ENCODE data around the gene SPA17.

Gene SPA17

DNA sequence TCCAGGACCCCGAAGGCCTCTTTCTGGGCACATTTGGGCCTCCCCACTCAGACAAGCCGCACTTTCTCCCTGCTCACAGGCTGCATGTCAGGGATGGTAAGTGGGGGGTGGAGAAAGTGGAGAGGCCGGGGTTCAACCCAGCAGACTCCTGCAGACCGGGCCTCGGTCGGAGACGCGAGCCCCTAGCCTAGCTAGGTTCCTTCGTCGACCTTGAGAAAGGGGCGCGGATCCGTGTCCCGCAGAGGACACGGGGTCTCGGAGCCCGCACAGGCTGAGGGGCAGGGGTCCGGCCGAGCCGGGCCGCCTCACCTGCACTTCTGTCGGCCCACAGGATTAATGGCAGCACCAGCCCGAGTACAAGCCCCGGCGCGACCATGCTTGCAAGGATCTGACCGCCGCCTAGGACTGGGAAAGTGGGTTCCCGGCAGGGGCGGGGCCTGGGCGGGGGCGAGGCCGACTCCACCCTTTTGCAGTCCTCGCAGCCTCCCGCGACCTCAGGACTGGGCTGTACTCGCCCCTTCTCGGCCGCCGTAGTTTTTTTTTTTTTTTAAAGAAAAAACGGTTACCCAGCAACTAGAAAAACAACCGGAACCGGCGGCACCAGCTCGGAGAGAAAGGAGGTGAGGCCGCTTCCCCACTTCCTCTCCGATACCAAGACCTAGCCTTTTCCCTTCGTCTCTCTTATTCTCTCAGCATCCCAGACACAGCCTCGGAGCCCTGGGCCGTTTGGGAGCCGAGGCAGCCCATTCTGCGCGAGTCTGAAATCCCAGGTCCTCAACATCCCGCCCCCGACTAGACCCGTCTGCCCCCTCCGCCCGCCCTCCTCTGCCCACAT is at the start of gene SPA17, which contains the start of gene SIAE:
Gene SPA17 (plus strand): TSS at position 572 of the 835 bp plus-strand sequence. CDS start 1,361 bp downstream, outside the sequence.
Gene SIAE (minus strand): TSS at position 407 of the 835 bp plus-strand sequence. CDS start 31 bp downstream, at position 376.
- DNase-seq (ENCODE audit: low spot score) = peak; percentile 90

DNA sequence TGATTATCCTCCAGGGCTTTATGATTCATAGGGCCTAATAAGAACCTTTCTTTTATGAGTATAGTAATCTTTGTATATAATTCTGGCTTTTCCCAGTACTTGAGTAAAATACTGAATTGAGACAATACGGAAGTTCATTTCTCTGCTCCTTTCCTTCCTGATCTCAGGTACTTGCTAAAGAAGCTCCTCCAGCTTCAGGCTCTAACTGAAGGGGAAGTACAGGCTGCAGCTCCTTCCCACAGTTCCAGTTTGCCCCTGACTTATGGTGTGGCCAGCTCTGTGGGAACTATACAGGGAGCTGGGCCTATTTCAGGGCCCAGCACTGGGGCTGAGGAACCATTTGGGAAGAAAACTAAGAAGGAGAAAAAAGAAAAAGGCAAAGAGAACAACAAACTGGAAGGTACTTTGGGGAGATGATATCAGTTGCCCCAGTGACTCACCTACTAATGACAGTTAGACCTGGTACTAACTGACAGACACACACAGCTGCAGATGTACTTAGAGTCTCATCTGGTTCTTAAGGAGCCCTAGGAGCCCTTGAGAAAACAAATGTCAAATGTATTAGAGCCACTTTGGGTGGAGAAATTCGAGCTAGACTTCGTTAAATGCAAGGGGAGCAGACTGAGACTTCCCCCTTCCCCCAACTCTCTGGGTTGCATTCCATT is 48.1 kb upstream of the SPA17 start:
- no peak for DNase-seq (ENCODE audit: low spot score)

DNA sequence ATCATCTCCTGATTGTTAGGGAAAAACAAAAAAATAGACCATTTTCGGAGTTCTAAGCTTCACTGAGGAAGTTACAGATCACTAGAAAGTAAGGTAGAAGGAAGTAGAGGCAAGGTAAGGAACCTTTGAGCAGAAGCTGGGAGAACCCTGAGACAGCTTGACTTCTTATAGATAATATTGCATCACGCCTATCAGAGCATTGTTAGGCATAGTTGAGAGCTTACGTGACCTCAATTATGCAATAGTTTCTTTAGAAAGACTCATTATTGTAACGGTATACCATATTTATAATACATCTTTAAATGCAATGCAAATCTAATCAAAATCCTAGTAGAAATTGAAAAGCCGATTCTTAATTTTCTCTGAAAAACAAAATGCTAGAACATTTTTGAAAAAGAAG is 46.2 kb upstream of the SPA17 start:
- DNase-seq (ENCODE audit: low spot score) = no peak

DNA sequence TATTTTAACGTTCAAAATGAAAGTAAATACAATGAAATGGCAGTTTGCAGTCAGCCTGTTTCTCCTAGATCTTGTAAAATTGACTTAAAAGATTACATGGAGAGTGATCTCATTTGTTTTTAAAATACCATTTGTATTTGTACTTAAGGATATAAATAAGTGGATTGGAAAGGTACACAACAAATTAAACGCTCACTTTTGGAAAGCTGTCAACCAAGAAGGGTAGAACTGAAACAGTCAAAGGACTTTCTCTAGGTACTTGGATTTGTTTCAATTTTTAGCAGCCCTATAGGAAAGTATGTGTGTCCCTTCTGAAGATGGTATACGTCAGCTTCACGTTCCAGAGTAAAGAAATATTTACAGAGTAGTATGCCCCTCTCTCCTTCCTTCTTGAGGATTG is 43.7 kb upstream of the SPA17 start:
- DNase-seq (ENCODE audit: low spot score) = no peak

DNA sequence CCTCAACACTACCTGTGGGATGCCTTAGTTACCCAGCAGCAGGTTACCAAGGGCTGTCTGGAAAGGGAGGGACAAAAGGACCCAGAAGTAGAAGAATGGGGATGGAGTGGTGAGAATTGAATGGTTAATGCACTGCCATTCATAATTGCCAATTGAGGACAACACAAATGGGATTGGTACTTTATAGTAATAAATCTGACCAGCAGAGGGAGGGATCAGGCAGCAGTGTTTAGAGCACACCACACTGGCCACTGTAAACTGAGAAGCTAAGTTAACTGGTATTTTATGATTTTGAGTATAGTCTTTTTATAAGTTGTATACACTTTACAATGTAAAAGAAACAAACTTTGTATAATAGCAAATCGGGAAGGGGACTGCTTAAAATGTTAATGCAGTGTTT is 40.3 kb upstream of the SPA17 start:
- DNase-seq (ENCODE audit: low spot score) = no peak

DNA sequence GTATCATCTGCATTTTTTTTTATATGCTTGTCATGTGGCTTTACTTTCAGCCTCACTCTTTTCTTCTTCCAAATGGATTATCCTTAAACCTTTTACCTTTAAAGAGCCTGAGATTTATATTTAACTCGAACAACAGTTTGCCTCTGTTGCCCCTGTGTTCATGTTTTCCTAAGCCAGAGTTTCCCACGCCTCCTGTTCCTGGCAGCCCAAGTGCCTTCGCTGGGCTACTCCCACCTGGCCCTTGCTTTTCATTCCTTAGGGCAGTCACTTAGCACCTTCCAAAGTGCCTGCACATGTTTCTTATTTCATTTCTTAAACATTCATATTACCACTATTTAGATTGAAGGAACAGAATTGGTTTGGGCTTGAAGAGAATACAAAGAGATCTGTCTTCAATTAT is 37.8 kb upstream of the SPA17 start:
- no peak for DNase-seq (ENCODE audit: low spot score)

DNA sequence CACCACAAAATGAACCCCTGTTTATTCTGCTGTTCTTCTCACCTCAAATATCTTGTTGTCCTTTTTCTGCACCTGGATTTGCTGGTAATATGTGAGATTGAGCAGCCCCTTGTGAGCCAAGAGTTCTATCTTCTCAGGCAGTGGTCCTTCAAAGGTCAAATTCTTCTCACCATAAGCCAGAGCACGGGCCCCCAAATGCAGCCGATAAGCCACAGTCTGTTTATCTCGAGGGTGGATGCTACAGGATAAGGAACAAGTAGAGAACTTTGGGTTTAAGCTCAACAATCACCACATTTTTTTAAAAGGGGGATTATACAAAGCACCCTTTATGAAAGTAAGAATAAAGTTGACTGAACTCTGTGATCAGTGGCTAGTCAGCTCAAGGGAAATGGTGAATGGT is 35.2 kb upstream of the SPA17 start:
- no peak for DNase-seq (ENCODE audit: low spot score)

DNA sequence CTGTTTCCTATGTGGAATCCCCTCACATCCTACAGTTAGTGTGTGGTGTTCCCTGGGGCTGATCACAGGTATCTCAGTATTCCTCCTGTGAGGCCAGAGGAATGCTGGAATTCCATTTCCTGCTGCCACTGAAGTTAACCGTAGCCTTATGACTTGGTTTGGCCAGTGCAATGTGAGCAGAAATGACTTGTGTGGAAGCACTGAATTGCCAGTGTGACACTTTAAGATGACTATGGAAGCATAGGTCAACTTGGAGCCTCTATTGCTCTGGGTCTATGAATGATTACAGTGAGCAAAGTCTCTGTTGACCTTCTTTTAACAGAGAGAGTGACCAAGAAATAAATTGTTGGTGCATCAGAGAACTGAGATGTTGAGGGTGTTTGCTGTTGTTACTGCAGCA is 34.5 kb upstream of the SPA17 start:
- no peak for DNase-seq (ENCODE audit: low spot score)

DNA sequence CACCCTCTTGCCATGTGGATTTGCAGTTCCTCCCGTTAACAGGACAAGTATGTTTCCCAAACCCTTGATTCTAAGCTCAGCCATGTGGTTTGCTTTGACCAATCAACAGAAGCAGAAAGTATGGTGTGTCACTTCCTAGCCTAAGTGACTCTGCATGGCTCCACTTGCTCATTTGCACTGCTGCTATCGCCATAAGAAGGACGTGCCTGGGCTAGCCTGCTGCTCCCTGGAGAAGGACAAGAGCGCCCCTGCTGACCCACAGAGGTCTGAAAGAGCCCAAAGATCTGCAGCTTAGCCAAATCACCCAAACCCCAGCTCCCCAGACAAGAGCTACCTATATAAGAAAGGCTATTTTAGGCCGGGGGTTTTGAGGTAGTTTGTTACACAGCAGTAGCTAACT is 33.0 kb upstream of the SPA17 start:
- no peak for DNase-seq (ENCODE audit: low spot score)

DNA sequence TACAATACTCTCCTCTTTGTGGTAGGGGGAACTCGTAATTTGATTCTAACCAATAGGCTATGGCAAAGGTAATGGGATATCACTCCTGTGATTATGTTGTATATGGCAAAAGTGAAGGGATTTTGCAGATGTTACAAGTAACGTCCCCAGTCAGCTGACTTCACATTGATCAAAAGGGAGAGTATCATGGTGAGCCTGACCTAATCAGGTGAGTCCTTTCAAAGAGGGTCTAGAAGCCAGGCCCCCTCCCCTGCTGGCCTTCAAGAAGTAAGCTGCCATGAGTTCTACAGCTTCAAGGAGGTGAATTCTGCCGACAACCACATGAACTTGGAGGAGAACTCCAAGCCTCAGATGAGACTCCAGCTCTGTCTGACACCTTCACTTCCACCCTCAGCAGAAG is 31.1 kb upstream of the SPA17 start:
- DNase-seq (ENCODE audit: low spot score) = no peak

DNA sequence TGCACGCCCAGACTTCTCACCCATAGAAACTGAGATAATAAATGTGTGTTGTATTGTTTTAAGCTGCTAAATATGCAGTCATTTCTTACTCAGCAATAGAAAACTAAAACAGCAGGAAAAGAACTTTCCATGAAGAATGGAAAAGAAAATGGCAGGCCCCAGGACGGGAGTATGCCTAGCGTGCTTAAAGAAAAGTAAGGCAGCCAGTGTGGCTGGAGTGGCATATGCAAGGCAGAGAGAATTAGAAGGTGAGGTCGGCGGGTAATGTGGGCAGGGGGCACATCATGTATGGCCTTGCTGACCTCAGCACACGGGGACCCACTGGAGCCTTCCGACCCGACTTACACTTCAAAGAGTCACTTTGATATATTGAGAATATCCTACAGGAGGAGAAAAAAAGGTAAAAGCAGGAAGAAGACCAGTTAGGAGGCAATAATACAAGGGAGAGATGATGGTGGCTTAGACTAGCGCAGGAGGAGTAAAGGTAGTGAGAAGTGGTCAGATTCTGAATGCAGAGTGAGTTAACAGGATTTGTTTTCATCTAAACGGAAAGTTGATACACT is 30.6 kb upstream of the SPA17 start:
- DNase-seq (ENCODE audit: low spot score) = no peak

DNA sequence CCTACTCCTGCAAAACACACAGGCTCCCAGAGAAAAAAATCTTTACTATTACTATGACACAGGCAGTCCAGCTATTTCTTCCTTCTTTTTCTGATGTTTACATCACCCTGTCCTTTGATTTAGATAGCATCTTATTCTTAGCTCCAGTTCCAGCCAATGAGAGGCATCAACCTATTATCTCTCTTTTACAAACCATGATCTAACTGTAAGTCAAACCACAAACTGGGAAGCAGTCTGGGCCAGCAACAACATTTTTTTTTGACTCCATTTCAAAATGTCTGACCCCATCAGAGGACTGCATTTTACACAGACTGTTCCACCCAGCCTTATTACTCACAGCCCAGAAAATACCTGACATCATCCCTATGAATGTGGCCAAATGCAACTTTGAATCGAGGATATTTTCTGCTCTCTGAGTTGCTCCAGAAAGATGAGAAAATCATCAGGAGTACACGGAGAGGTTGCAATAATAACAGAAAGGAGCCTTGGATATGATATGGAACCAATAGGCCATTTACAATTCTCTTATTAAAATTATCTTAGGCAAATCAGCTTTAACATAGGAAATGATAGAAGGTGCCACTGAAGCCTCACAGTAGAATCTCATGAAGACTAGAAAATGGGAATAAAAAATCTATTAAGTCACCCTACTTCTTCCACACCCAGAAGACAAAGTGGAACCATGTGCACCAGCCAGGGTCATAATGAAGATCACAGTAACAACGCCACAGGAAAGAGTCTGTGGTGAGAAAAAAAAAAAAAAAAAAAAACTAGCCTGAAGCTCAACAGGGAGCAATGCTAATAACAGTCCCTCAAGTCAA is 29.9 kb upstream of the SPA17 start:
- no peak for DNase-seq (ENCODE audit: low spot score)

DNA sequence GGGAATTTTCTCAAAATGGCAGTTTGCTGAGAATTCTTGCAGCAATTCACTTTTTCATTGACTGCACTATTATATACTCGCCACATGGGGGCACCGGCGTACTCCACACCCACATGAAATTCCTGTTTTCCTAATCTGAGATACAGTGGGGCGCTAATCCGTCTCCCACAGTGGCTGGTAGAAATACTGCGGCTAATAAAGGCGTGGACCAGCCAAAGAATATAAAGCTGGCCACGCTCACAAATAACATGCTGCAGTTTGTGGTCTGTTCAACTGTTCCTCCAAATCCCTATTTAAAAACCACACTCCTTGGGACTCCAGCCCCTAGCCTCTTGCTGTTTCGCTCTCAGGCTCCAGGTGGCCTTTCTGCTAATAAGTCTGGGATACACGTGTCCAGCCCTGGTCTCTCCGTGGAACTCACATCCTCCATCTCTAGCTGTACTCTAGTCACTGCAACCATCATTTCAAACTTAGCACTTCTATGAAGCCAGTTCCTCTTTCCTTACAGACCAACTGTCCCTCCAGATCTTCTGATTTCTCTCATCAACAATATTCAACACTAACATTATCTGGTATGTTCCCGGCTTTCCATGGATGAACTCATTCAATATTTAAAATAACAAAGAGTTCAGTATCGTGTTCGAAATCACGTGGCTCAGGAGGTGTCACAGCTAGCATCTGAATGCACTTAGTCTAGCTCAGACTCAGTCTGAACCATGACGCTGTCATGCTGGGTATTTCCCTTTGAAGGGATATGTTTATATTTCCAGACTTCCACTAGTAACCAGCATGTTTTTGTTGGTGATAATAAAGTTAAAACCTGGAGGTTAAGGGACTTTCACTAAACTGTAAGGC is 29.1 kb upstream of the SPA17 start:
- peak; percentile 68 for DNase-seq (ENCODE audit: low spot score)

DNA sequence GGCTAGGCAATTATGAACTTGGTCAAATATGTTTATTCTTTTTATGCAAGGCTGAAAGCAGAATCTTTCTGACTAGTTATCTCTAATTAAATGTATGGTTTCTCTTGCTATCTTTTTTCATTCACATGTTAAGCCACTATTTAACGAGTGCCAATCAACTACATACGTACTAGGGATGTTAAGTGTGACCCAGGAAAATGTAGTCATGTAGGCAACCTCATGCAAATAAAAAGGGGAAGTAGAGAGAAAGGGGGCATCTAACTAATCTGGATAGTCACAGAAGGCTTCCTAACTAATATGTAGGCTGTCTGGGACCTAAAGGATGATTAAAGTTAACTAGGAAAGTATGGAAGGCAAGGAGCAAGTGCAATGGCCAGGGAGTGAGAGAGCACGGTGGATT is 27.6 kb upstream of the SPA17 start:
- DNase-seq (ENCODE audit: low spot score) = no peak

DNA sequence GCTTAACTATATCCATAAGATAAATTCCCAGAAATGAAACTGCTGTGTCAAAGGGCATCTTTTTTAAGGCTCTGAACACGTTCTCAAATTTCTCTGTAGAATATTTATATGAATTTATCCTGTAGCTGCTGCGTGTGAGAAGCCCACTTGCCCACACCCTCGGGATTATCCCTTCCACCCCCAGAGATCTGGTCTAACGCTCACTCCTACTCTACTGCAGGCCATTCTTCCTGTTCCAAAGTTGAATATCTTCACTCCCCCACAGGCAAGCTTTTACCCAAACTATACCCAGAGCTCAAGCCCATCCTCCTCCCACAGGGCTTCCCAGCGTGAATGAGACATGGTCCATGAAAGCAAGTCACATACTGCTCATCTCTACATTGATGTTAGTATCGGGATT is 25.1 kb upstream of the SPA17 start:
- DNase-seq (ENCODE audit: low spot score) = no peak

DNA sequence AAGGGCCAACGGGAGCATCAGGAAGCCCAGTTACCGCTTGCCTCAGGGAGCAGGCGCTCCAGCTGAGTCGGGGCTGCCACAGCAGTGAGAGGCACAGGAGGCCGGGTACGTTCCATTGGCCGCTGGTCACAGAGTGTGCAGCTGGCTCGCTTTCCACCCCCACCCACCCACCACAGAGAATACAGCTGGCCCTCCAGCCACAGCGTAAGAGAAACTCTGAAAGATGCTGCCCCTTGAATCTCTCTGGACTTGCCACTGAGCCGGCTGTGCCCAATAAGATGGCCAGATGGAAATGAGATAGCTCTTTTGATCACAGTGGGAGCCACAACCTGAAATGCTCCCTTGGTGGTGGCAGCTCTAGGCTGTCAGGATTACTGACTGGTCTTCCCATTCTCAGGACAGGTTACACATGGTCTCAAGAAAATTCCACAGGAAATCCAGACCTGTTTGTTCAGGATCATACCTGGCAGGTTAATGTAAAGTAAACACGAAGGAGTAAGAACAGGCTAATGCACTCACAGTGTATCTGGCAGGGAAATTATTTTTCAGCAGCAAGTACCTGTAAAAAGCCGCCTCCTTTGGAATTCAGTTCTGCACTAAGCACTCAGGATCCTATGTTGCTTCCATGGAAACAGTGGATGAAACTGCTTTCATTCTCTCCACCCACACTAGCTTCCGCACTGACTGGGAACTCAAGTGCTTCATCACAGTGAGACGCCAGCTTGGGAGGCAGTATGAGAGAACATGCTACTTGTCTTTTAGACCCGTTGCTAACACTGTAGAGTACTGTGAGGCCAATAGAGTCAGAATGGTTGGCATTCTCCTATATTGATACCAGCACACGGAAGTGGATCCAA is 16.7 kb upstream of the SPA17 start:
- no peak for DNase-seq (ENCODE audit: low spot score)

DNA sequence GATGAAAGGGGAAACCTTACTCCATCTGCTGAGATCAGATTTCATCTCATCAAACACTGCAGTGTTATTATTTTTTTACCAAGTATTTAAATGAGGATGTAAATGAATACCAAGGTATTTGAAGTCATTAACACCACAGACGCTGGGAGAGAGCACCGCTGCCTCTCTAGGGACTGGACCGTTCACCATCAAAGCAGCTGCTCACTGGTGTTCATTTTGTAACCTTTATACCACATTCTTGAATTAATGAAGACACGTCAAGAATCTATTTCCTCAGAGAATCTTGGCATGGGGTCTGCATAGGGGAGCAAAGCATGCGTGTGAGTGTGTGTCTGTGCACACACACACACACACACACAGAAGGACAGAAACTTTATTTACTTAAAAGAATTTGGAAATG is 15.8 kb upstream of the SPA17 start:
- no peak for DNase-seq (ENCODE audit: low spot score)

DNA sequence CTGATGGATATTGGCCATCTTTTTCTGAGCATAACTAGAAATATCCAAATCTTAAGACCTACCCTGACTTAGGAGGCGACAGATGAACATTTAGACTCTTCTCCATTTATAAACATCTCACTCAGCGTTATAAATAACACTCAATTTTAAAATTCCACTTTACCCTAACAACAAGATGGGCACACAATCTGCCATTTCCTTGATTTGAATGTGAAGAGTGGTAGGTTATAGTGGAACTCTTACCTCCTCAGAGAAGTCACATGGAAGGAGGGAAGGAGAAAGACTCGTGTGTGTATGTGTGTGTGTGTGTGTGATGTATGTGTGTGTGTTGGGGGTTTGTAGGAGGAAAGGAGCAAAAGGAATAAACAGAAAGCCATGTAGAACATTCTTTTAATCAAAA is 15.2 kb upstream of the SPA17 start:
- DNase-seq (ENCODE audit: low spot score) = no peak

DNA sequence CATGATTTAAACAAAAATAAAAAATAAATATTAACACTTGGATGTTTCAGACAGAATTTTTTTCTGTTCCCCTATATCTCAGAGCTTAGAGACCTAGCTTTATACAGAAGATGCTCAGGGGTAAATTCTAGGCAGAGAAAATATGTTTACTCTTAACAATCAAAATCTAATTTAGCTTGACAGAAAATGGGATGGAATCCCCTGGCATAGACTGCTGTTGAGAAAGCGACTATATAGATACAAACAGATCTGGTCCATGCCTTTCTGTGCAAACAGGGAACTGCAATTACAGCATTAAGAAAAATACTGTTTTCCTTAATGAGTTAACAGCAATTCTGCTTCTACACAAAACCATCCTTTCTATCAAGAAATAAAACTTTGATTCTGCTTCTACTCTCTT is 14.7 kb upstream of the SPA17 start:
- DNase-seq (ENCODE audit: low spot score) = no peak

DNA sequence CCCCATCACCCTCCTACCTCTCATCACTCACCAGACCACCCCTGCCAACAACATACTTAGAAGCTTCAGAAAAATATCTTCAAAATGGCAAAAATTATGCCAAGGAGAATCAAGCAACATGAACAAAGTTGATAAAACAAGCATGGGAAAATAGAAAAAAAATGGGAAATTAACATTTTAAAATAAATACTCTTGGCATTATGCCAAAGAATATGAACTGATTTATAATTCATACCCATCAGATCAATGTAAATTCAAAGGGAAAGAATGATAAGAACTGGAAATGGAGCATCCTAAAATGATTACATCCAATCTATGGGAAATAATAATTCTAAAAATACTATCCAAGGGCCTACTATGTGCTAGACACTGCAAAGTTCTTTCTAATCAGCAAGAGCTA is 12.2 kb upstream of the SPA17 start:
- DNase-seq (ENCODE audit: low spot score) = no peak

Measured in LoVo (cell line).